Neural cell (in vitro differentiated cells): ENCODE measurements around the gene AHCYL1. TPM values are rescaled to one million over a fixed set of nuclear protein-coding genes. Genes with fewer than 3 reads are reported as not detected.

ENCODE experiments used
- H2AFZ ChIP-seq: fragments of 200-600, 300-800 bp; sonication (generic), shearing (Covaris generic); 2 replicates; pipeline ENCODE4 v1.6.0; 2014; ENCODE audit warnings: low read depth, mild to moderate bottlenecking, antibody characterized with exemption, low read length, moderate library complexity
- H3F3A ChIP-seq: fragments of 200-600 bp; shearing (Covaris generic); 2 replicates; pipeline ENCODE4 v1.6.1; 2016; ENCODE audit warnings: mild to moderate bottlenecking, moderate library complexity, mixed read lengths, antibody characterized with exemption, low read length; ENCODE audit not compliant: insufficient read depth, poor library complexity, severe bottlenecking
- H3K27ac ChIP-seq: fragments of 200-600, 300-800 bp; sonication (generic), shearing (Covaris generic); 2 replicates; pipeline ENCODE4 v1.5.1; 2014; ENCODE audit warnings: mild to moderate bottlenecking, low read length, moderate library complexity
- H3K27me3 ChIP-seq: fragments of 300-800, 200-600 bp; sonication (generic), shearing (Covaris generic); 2 replicates; pipeline ENCODE4 v1.6.0; 2014; ENCODE audit warnings: mild to moderate bottlenecking, low read depth, low read length, moderate library complexity; ENCODE audit not compliant: insufficient read depth
- H3K36me3 ChIP-seq: fragments of 300-800, 200-600 bp; sonication (generic), shearing (Covaris generic); 2 replicates; pipeline ENCODE4 v1.5.1; 2014; ENCODE audit warnings: mild to moderate bottlenecking, antibody characterized with exemption, low read length, moderate library complexity; ENCODE audit not compliant: insufficient read depth
- H3K4me2 ChIP-seq: fragments of 300-800, 200-600 bp; sonication (generic), shearing (Covaris generic); 2 replicates; pipeline ENCODE4 v1.6.0; 2014; ENCODE audit warnings: mild to moderate bottlenecking, low read length
- H3K4me3 ChIP-seq: fragments of 300-800, 200-600 bp; sonication (generic), shearing (Covaris generic); 2 replicates; pipeline ENCODE4 v1.5.1; 2014; ENCODE audit warnings: mild to moderate bottlenecking, low read length, moderate library complexity
- H3K79me2 ChIP-seq: fragments of 200-600 bp; shearing (Covaris generic); replicated peaks from 2 replicates; pipeline ENCODE4 v1.6.0; 2014; ENCODE audit warnings: mild to moderate bottlenecking, low read length, moderate library complexity; ENCODE audit not compliant: insufficient read depth
- H3K9ac ChIP-seq: fragments of 300-800, 200-600 bp; sonication (generic), shearing (Covaris generic); 2 replicates; pipeline ENCODE4 v1.6.1; 2016; ENCODE audit warnings: mild to moderate bottlenecking, low read length, mixed read lengths
- H3K9me2 ChIP-seq: fragments of 200-600 bp; shearing (Covaris generic); 2 replicates; pipeline ENCODE4 v1.6.1; 2016; ENCODE audit warnings: mild to moderate bottlenecking, low read length, mixed read lengths; ENCODE audit not compliant: insufficient read depth
- H3K9me3 ChIP-seq: fragments of 200-600, 300-800 bp; sonication (generic), shearing (Covaris generic); 2 replicates; pipeline ENCODE4 v1.6.1; 2016; ENCODE audit warnings: mild to moderate bottlenecking, mixed run types, low read length, moderate library complexity, mixed read lengths
- H4K20me1 ChIP-seq: fragments of 200-600 bp; shearing (Covaris generic); 2 replicates; pipeline ENCODE4 v1.6.1; 2016; ENCODE audit warnings: mild to moderate bottlenecking, mixed run types; ENCODE audit not compliant: insufficient read depth
- EP300 ChIP-seq: fragments of 450-650 bp; conservative IDR thresholded peaks from 2 replicates; pipeline ENCODE4 v1.6.1; 2014; ENCODE audit warnings: antibody characterized with exemption, mild to moderate bottlenecking, moderate library complexity; ENCODE audit not compliant: poor library complexity, severe bottlenecking
- EZH2 ChIP-seq: fragments of 200-600, 300-800 bp; shearing (Covaris generic), sonication (generic); IDR thresholded peaks from 2 replicates; pipeline ENCODE4 v1.6.1; 2014; ENCODE audit warnings: antibody characterized with exemption, low read length, borderline replicate concordance, mild to moderate bottlenecking; ENCODE audit not compliant: insufficient read depth, poor library complexity, severe bottlenecking
- MXI1 ChIP-seq: fragments of 450-650 bp; conservative IDR thresholded peaks from 2 replicates; pipeline ENCODE4 v1.6.1; 2014; ENCODE audit warnings: antibody characterized with exemption, mild to moderate bottlenecking; ENCODE audit not compliant: poor library complexity, severe bottlenecking
- POLR2AphosphoS5 ChIP-seq: IDR thresholded peaks from 2 replicates; pipeline ENCODE4 v1.6.1; 2012
- RAD21 ChIP-seq: fragments of 450-650 bp; conservative IDR thresholded peaks from 2 replicates; pipeline ENCODE4 v1.6.1; 2014; ENCODE audit warnings: antibody characterized with exemption, mild to moderate bottlenecking, moderate library complexity
- SMC3 ChIP-seq: fragments of 450-650 bp; conservative IDR thresholded peaks from 2 replicates; pipeline ENCODE4 v1.6.1; 2014; ENCODE audit warnings: antibody characterized with exemption, mild to moderate bottlenecking, moderate library complexity; ENCODE audit not compliant: poor library complexity
- TAF1 ChIP-seq: IDR thresholded peaks from 2 replicates; pipeline ENCODE4 v1.6.1; 2012; ENCODE audit warnings: low read depth
- polyA plus RNA-seq: library from polyadenylated mRNA; depleted of rRNA; stranded (reverse); fragments of >200 nt; gene quantifications from 2 replicates; pipeline ENCODE4 v1.2.3, GENCODE V29; 2014
- TF ChIP-seq, protein P1 (sequence below): IDR thresholded peaks from 2 replicates; pipeline ENCODE4 v1.6.1; 2012; ENCODE audit warnings: borderline replicate concordance
- TF ChIP-seq, protein P2 (sequence below): fragments of 450-650 bp; IDR thresholded peaks from 2 replicates; pipeline ENCODE4 v1.5.1; 2014; ENCODE audit warnings: antibody characterized with exemption, mild to moderate bottlenecking, moderate library complexity; ENCODE audit not compliant: poor library complexity, severe bottlenecking

Gene AHCYL1
- polyA plus RNA-seq, 1 donor from 2014 or later, result 48.7 TPM

DNA sequence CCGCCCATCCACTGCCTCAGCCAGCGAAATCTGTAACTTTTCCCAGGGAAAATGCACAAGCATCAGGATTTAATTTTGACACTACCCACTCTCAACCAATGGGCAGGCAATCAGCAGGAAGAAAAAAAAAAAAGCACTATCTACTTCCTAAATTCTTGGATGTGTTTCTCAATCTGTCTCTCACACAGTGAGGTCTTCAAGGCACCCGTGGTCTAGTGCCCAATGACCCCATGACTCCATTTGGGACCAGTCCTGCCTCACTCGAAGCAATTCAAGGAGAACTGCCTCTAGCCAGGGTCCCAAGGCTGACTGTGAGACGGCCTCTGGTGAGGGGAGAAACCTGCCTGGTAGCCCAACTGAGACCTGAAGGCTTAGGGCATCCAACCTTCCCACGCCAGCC lies 38.1 kb upstream of the AHCYL1 start:
- Histone ChIP-seq H3K9ac (no peak overlapping the region), H3K9me2 (no peaks in the 10 kb centered on the region), H3K27ac (no peak overlapping the region), H4K20me1 (no peaks in the 10 kb centered on the region), H3K27me3 (no peaks in the 10 kb centered on the region), H3K9me3 (no peaks in the 10 kb centered on the region), H3F3A (no peaks in the 10 kb centered on the region), H2AFZ (no peak overlapping the region), H3K4me3 (no peak overlapping the region), H3K36me3 (no peaks in the 10 kb centered on the region), H3K4me2 (no peak overlapping the region), H3K79me2 (no peaks in the 10 kb centered on the region)
- TF ChIP-seq MXI1, result no peak
- no peak for TF ChIP-seq SMC3
- TF ChIP-seq EP300, result no peak
- TF ChIP-seq POLR2AphosphoS5, result no peak
- TF ChIP-seq, protein P1, sequence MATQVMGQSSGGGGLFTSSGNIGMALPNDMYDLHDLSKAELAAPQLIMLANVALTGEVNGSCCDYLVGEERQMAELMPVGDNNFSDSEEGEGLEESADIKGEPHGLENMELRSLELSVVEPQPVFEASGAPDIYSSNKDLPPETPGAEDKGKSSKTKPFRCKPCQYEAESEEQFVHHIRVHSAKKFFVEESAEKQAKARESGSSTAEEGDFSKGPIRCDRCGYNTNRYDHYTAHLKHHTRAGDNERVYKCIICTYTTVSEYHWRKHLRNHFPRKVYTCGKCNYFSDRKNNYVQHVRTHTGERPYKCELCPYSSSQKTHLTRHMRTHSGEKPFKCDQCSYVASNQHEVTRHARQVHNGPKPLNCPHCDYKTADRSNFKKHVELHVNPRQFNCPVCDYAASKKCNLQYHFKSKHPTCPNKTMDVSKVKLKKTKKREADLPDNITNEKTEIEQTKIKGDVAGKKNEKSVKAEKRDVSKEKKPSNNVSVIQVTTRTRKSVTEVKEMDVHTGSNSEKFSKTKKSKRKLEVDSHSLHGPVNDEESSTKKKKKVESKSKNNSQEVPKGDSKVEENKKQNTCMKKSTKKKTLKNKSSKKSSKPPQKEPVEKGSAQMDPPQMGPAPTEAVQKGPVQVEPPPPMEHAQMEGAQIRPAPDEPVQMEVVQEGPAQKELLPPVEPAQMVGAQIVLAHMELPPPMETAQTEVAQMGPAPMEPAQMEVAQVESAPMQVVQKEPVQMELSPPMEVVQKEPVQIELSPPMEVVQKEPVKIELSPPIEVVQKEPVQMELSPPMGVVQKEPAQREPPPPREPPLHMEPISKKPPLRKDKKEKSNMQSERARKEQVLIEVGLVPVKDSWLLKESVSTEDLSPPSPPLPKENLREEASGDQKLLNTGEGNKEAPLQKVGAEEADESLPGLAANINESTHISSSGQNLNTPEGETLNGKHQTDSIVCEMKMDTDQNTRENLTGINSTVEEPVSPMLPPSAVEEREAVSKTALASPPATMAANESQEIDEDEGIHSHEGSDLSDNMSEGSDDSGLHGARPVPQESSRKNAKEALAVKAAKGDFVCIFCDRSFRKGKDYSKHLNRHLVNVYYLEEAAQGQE, result no peak
- TF ChIP-seq TAF1, result no peak
- TF ChIP-seq EZH2, result no peak

DNA sequence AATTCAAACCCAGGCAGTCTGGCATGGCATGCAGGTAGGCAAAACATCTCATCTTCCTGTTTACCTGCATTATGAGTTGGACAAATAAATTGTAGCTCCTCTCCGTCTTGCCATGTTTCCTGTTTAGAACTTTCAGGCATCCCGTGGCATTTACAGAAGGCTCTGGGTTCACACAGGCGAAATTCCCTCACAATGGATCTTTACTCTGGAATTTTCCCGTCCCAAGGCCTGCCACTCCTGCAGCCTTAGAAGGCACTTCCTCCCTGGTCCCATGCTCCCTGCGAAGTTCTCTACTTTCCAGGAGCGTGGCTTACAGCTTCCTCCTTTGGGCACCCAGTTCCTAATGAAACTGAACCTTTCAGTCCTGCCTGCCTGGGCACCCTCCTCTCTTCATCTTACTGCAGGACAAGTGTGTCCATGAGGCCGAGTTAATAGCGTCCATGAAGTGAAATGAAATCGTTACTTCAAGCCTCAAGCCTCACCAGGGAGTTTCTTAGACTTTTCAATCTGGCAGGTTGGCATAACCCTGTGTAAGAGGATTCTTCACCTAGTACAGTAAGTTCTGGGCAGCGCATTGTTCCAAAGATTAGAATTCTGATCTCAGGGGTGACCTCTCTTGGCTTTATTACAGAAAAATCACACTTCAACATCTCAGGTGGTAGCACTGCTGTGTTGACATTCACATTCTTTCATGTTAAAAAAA lies 36.8 kb upstream of the AHCYL1 start:
- Histone ChIP-seq H4K20me1 (no peaks in the 10 kb centered on the region), H3K79me2 (no peaks in the 10 kb centered on the region), H3K9ac (no peak overlapping the region), H3K4me2 (no peak overlapping the region), H3K4me3 (no peak overlapping the region), H3F3A (no peaks in the 10 kb centered on the region), H2AFZ (no peak overlapping the region), H3K27me3 (no peaks in the 10 kb centered on the region), H3K27ac (no peak overlapping the region), H3K9me3 (no peaks in the 10 kb centered on the region), H3K36me3 (no peaks in the 10 kb centered on the region), H3K9me2 (no peaks in the 10 kb centered on the region)
- TF ChIP-seq, protein P2, sequence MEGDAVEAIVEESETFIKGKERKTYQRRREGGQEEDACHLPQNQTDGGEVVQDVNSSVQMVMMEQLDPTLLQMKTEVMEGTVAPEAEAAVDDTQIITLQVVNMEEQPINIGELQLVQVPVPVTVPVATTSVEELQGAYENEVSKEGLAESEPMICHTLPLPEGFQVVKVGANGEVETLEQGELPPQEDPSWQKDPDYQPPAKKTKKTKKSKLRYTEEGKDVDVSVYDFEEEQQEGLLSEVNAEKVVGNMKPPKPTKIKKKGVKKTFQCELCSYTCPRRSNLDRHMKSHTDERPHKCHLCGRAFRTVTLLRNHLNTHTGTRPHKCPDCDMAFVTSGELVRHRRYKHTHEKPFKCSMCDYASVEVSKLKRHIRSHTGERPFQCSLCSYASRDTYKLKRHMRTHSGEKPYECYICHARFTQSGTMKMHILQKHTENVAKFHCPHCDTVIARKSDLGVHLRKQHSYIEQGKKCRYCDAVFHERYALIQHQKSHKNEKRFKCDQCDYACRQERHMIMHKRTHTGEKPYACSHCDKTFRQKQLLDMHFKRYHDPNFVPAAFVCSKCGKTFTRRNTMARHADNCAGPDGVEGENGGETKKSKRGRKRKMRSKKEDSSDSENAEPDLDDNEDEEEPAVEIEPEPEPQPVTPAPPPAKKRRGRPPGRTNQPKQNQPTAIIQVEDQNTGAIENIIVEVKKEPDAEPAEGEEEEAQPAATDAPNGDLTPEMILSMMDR, result no peak
- no peak for TF ChIP-seq MXI1
- no peak for TF ChIP-seq POLR2AphosphoS5
- no peak for TF ChIP-seq EP300
- no peak for TF ChIP-seq TAF1
- TF ChIP-seq, protein P1, result no peak
- no peak for TF ChIP-seq EZH2
- no peak for TF ChIP-seq RAD21
- TF ChIP-seq SMC3, result no peak
